Activated naive CD4-positive, alpha-beta T cell treated with anti-CD3 and anti-CD28 coated beads, Interleukin-2, amount 50 U/mL, for 16 hours (primary cell): ENCODE results near the gene MUC13.
A peak's percentile ranks its signal among the peaks of the same experiment; 100 is the strongest.

Source experiments
- DNase-seq: peaks from one replicate; pipeline ENCODE4 v3.0.0-alpha.2; 2020

MUC13 gene

GRCh38 chr3:124893526-124893925 is 41.0 kb downstream of the MUC13 start:
- DNase-seq, result no peak

GRCh38 chr3:124890573-124891190 is 43.9 kb downstream of the MUC13 start:
- no peak for DNase-seq

GRCh38 chr3:124888482-124889441 is 45.8 kb downstream of the MUC13 start:
- no peak for DNase-seq

- no peak for DNase-seq
Measured at GRCh38 chr3:124887932-124888298, 46.6 kb downstream of the MUC13 start.

- peak; percentile 26 for DNase-seq
Measured at GRCh38 chr3:124887177-124887931, 47.2 kb downstream of the MUC13 start, which contains the start of gene ITGB5. Gene ITGB5 (minus strand): TSS chr3:124887365. CDS start chr3:124887000, 365 bp downstream.

- DNase-seq, result peak; percentile 51
Measured at GRCh38 chr3:124886168-124887056, 48.1 kb downstream of the MUC13 start.

GRCh38 chr3:124885466-124886167 is 48.9 kb downstream of the MUC13 start:
- no peak for DNase-seq

GRCh38 chr3:124884474-124885101 is 50.0 kb downstream of the MUC13 start:
- DNase-seq, result no peak

- DNase-seq, result no peak
Measured at GRCh38 chr3:124883766-124884473, 50.6 kb downstream of the MUC13 start.

- DNase-seq, result no peak
Measured at GRCh38 chr3:124882816-124883747, 51.5 kb downstream of the MUC13 start.

GRCh38 chr3:124881976-124882697 is 52.4 kb downstream of the MUC13 start:
- no peak for DNase-seq

- no peak for DNase-seq
Measured at GRCh38 chr3:124879337-124879680, 55.2 kb downstream of the MUC13 start.

GRCh38 chr3:124878561-124879336 is 55.8 kb downstream of the MUC13 start:
- DNase-seq, result no peak

- DNase-seq, result no peak
Measured at GRCh38 chr3:124877674-124878073, 56.9 kb downstream of the MUC13 start.

- no peak for DNase-seq
Measured at GRCh38 chr3:124876401-124876878, 58.1 kb downstream of the MUC13 start.

- no peak for DNase-seq
Measured at GRCh38 chr3:124873226-124873625, 61.3 kb downstream of the MUC13 start.

- no peak for DNase-seq
Measured at GRCh38 chr3:124867511-124867910, 67.0 kb downstream of the MUC13 start.

GRCh38 chr3:124862006-124862405 is 72.5 kb downstream of the MUC13 start:
- DNase-seq, result no peak
